ENCODE measurements around the gene EEA1. TPM values are rescaled to one million over a fixed set of nuclear protein-coding genes. Genes with fewer than 3 reads are reported as not detected.

The EEA1 gene
- polyA plus RNA-seq, 1 donor from 2014 or later: 5.6 TPM

DNA sequence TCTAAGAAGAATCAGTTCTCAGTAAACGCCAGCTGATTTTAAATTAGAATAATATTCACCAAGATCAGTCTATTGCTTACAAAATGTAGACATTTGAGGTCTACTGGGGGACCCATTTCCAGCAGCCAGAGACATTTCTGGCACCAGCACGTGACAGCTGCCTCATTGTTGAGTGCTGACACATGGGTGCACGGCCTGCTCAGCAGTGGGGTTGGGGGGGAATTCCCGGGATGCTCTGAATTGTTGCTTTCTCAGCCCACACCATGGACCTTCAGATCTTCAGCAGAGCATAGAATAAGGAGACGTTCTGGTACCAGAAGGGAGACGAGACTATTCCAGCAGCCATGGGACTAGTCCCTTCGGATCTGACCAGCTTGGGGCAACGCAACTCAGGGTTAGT is 208.0 kb downstream of the EEA1 start:
- Histone ChIP-seq H2AFZ (ENCODE audit: low read depth, low read length) (no peak overlapping the region), H3K36me3 (ENCODE audit: insufficient read depth, low read length) (no peaks in the 10 kb centered on the region), H3K79me2 (replicated peaks; ENCODE audit: insufficient read depth, low read length) (no peaks in the 10 kb centered on the region), H3K9me3 (ENCODE audit: low read length) (no peaks in the 10 kb centered on the region), H3K27me3 (ENCODE audit: insufficient read depth, low read depth, low read length) (no peaks in the 10 kb centered on the region), H4K20me1 (ENCODE audit: insufficient read depth) (no peaks in the 10 kb centered on the region), H3K27ac (ENCODE audit: low read length) (no peak overlapping the region), H3K9me2 (ENCODE audit: insufficient read depth, low read length) (no peaks in the 10 kb centered on the region), H3K4me2 (ENCODE audit: low read length) (no peak overlapping the region), H3K4me3 (ENCODE audit: low read length) (no peak overlapping the region), H3K9ac (ENCODE audit: low read length) (no peak overlapping the region), H3F3A (ENCODE audit: insufficient read depth, low read length, poor library complexity, severe bottlenecking) (no peaks in the 10 kb centered on the region)
- TF ChIP-seq POLR2AphosphoS5 (IDR thresholded peaks at IDR 0.05): no peak
- no peak for TF ChIP-seq TAF1 (IDR thresholded peaks at IDR 0.05; ENCODE audit: low read depth)
- TF ChIP-seq MXI1 (conservative IDR thresholded peaks at IDR 0.05; ENCODE audit: poor library complexity, severe bottlenecking): no peak
- no peak for TF ChIP-seq REST (IDR thresholded peaks at IDR 0.05; ENCODE audit: borderline replicate concordance)
- TF ChIP-seq SMC3 (conservative IDR thresholded peaks at IDR 0.05; ENCODE audit: poor library complexity): no peak
- TF ChIP-seq, protein P1, sequence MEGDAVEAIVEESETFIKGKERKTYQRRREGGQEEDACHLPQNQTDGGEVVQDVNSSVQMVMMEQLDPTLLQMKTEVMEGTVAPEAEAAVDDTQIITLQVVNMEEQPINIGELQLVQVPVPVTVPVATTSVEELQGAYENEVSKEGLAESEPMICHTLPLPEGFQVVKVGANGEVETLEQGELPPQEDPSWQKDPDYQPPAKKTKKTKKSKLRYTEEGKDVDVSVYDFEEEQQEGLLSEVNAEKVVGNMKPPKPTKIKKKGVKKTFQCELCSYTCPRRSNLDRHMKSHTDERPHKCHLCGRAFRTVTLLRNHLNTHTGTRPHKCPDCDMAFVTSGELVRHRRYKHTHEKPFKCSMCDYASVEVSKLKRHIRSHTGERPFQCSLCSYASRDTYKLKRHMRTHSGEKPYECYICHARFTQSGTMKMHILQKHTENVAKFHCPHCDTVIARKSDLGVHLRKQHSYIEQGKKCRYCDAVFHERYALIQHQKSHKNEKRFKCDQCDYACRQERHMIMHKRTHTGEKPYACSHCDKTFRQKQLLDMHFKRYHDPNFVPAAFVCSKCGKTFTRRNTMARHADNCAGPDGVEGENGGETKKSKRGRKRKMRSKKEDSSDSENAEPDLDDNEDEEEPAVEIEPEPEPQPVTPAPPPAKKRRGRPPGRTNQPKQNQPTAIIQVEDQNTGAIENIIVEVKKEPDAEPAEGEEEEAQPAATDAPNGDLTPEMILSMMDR (IDR thresholded peaks at IDR 0.05; ENCODE audit: poor library complexity, severe bottlenecking): no peak
- TF ChIP-seq EP300 (conservative IDR thresholded peaks at IDR 0.05; ENCODE audit: poor library complexity, severe bottlenecking): no peak
- no peak for TF ChIP-seq EZH2 (IDR thresholded peaks at IDR 0.05; ENCODE audit: borderline replicate concordance, insufficient read depth, low read length, poor library complexity, severe bottlenecking)

Small RNAs within 50 kb of the gene (small RNA-seq; reads per million reads assigned to genes)
- 0.94 to 9.5 (median 1.2) reads per million in 3 experiments for gene RNU6-1329P

Other genes starting within 250 kb of the EEA1 start
- not detected in 2 replicates for gene PLEKHG7, start 226.3 kb downstream of the EEA1 start, polyA plus RNA-seq

Measured in neural cell (in vitro differentiated cells).